Right forelimb (tissue), 1 donor: ENCODE data around the gene AP3M1.
A peak's percentile ranks its signal among the peaks of the same experiment; 100 is the strongest.
"Not testable (repeated sequence)": the region's sequence is repeated elsewhere in the genome, so short reads cannot be mapped to it uniquely, and the experiment has no call there.

ENCODE experiments used
- DNase-seq: peaks from one replicate; pipeline ENCODE4 v3.0.0-alpha.2; 2018

AP3M1 gene

GRCh38 chr10:74150204-74150989 is at the start of gene AP3M1:
TSS of gene AP3M1 (minus strand) at chr10:74150828. CDS start at chr10:74138379, 12,449 bp downstream.
- peak; percentile 90 for DNase-seq

GRCh38 chr10:74199315-74199714 is 48.7 kb upstream of the AP3M1 start:
- no peak for DNase-seq

DNA sequence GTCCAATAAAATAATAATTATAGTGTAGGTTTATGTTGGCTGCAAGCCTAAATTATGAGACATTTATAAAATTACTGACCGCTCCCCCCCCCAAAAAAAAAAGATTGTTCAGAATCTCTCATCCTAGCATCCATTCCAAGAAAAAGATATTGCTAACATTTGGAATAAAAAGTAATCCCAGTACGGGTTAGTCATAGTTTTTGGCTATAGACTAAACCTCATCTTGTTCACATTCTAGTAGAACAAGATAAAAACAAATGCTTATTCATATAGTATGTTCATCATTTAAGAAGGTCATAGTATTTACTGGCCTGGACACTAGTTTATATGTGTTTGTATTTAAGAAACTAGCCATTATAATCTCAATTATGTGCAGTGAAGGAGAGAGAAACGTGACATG is 44.4 kb upstream of the AP3M1 start:
- DNase-seq, result no peak

DNA sequence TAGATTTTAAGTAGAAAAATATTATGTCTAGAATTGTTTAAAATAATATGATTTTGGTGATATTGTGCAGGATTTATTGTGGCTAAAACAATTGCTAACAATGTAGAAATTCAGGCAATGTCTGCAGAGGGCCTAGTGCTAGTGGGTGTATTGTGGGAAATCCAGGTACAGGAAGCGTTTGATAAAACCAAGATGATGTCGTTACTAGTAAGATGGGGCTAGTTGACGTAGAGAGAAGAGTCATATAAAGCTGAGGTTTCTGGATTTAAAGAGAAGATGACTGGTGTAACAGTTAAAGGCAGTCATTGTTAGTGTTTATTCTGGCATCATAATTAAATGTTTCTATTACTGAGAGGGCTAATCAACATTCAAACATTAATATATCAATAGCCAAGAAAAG is 43.9 kb upstream of the AP3M1 start:
- no peak for DNase-seq

GRCh38 chr10:74190494-74190893 is 39.9 kb upstream of the AP3M1 start:
- no peak for DNase-seq

- DNase-seq, result no peak
Observed at GRCh38 chr10:74189999-74190421, 39.4 kb upstream of the AP3M1 start.

DNA sequence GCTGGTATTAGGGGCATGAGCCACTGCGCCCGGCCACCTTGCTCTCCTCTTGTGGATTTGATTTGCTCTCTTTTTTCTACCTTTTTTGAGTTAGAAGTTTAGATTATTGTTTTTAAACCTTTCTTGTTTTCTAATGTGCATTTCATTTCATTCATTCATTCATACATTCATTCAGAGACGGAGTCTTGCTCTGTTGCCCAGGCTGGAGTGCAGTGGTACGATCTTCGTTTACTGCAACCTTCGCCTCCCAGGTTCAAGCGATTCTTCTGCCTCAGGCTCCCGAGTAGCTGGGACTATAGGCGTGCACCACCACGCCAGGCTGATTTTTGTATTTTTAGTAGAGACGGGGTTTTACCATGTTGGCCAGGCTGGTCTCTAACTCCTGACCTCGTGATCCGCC is 38.0 kb upstream of the AP3M1 start:
- not testable (repeated sequence) for DNase-seq

- DNase-seq, result no peak
Observed at GRCh38 chr10:74187237-74187636, 36.6 kb upstream of the AP3M1 start.

DNA sequence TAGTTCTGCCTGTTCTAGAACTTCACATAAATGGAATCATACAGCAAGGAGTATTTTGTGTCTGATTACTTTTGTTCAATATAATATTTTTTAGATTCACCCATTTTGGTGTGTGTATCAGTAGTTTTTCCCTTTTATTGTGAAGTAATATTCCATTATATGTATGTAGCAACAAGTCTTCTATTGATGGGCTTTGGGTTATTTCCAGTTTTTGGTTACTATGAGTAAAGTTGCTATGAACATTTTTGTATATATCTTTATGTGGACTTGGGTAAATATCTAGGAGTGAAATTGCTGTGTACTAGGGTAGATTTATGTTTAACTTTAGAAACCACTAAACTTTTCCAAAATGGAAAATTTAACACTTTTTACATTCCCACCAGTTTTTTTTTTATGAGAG is 36.0 kb upstream of the AP3M1 start:
- DNase-seq, result no peak

DNA sequence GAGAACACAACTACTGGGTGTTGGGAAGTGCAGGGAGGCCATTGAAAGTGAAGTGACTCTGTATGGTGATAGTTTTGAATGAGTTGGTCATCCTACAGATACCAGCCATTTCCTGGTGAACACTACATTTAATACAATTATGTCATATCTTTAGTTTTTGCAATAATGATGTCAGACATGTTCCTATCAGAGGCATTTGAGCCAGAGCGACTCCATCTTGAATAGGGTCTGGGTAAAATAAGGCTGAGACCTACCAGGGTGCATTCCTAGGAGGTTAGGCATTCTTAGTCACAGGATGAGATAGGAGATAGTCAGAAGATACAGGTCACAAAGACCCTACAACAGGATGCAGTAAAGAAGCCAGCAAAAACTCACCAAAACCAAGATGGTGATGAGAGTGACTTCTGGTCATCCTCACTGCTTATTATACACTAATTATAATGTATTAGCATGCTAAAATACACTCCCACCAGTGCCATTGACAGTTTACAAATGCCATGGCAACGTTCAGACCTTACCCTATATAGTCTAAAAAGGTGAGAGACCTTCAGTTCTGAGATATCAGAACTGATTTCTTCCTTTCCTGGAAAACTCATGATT is 28.6 kb upstream of the AP3M1 start:
- no peak for DNase-seq

DNA sequence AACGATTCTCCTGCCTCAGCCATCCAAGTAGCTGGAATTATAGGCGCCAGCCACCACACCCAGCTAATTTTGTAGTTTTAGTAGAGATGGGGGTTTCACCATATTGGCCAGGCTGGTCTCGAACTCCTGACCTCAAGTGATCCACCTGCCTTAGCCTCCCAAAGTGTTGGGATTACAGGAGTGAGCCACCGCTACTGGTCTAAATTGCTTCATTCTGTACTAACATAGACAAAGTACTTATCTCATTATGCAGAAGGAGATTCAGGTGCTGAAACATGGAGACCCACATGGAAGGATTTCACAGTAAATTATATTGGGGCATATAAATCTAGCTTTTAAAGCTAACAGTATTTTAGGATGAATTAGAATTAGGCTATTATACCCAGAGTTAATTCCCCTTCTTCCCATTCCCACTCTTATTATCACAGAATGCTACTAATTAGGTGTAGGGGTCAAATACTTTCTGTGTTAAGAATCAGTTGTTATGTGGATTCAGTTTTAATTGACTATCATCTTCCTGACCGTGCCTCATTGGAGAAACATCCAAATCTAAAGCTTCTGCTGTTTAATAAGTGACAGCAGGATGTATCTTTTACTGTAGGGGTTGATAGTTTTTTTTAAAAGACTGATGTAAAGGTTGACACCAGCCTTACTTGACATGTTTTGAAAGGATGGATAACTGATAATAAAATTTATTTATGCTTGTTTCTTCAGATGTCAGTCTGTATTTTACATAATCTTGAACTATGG is 27.6 kb upstream of the AP3M1 start:
- no peak for DNase-seq

DNA sequence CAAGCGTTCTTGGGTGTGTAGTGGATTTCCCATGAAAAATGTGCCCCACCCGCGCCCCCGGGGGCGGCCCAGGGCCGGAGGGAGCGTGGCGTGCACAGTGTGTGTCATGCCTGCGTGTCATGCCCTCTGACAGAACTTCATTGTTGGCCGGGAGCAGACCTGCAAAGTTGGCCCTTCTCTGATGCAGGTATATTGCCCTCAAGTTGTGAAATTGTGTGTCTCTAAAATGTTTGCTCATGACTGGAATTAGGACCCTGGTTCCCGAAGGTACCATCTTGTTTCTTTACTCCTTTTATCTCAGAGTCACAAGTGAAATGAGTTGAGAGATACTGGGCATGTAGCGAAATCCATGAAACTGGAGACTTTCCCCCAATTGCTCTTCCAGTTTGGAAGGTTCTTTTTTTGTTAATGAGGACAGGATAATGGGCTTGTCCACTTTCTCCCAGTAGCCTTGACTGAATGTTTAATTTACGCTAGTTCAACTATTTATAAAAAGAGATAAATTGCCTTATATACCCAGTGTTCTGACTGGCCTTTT is 26.6 kb upstream of the AP3M1 start:
- no peak for DNase-seq

- DNase-seq, result peak; percentile 97
Observed at GRCh38 chr10:74176380-74177139, 25.9 kb upstream of the AP3M1 start.

GRCh38 chr10:74175510-74176379 is 25.1 kb upstream of the AP3M1 start:
- DNase-seq, result no peak

DNA sequence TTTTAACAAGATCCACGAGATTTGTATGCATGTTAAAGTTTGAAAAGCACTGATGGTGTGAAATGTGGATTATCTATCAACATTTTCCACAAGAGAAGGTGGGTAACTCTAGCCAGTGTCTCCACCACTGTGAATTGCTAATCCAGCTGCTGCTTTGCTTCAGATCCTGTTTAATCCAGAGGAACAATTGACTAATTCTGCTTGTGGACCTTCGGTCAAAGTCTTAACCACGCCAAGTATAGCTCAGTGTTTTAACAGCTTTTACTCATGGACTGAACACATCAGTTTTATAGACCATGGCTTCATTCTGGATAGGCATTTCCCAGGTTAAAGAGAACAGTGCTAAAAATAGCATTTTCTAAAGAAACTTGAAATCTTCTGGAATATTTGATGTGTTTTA is 23.9 kb upstream of the AP3M1 start:
- no peak for DNase-seq

- DNase-seq, result no peak
Observed at GRCh38 chr10:74171625-74172024, 21.0 kb upstream of the AP3M1 start.

GRCh38 chr10:74167443-74167842 is 16.8 kb upstream of the AP3M1 start:
- DNase-seq, result no peak

GRCh38 chr10:74165530-74165901 is 14.9 kb upstream of the AP3M1 start:
- DNase-seq, result no peak

GRCh38 chr10:74164716-74165529 is 14.3 kb upstream of the AP3M1 start:
- DNase-seq, result no peak

- no peak for DNase-seq
Observed at GRCh38 chr10:74163319-74164068, 12.9 kb upstream of the AP3M1 start.
